Central memory CD8-positive, alpha-beta T cell (primary cell): Measurements from ENCODE around the gene FHIT.

Source experiments
- ATAC-seq: fragments of 150-1000 bp; cut with Tn5 transposase; replicated peaks from 2 replicates; pipeline ENCODE4 v1.10.0; 2022; ENCODE audit warnings: mild to moderate bottlenecking, moderate FRiP score, moderate number of reproducible peaks; ENCODE audit not compliant: poor library complexity, severe bottlenecking; ENCODE audit errors: extremely low read depth
- DNase-seq, 2 donors: peaks; one replicate each; pipeline ENCODE4 v3.0.0; 2021; ENCODE audit warnings: low spot score in 2 of 2
- H3K27ac Mint-ChIP-seq: one replicate; pipeline ENCODE4 v1.8.0; 2022; ENCODE audit warnings: low read depth, mild to moderate bottlenecking, moderate library complexity, mixed read lengths
- H3K27me3 Mint-ChIP-seq: one replicate; pipeline ENCODE4 v1.8.0; 2022; ENCODE audit warnings: mixed read lengths
- H3K36me3 Mint-ChIP-seq: one replicate; pipeline ENCODE4 v1.8.0; 2022; ENCODE audit warnings: mild to moderate bottlenecking, moderate library complexity, mixed read lengths; ENCODE audit not compliant: insufficient read depth
- H3K4me1 Mint-ChIP-seq: one replicate; pipeline ENCODE4 v1.8.0; 2022; ENCODE audit warnings: mixed read lengths
- H3K4me3 Mint-ChIP-seq: one replicate; pipeline ENCODE4 v1.8.0; 2022; ENCODE audit warnings: mild to moderate bottlenecking, moderate library complexity, mixed read lengths
- H3K9me3 Mint-ChIP-seq: one replicate; pipeline ENCODE4 v1.8.0; 2022; ENCODE audit warnings: mixed read lengths

FHIT gene

GRCh38 chr3:60055765-60056164 lies 1195.5 kb downstream of the FHIT start:
- Mint-ChIP-seq H3K27ac (no peak overlapping the region), H3K4me3 (no peak overlapping the region), H3K36me3 (no peaks in the 10 kb centered on the region), H3K27me3 (no peaks in the 10 kb centered on the region), H3K4me1 (no peaks in the 10 kb centered on the region), H3K9me3 (no peaks in the 10 kb centered on the region)
- ATAC-seq (no peak), DNase-seq (no peak)

GRCh38 chr3:60053526-60054265 lies 1197.6 kb downstream of the FHIT start:
- ATAC-seq = no peak
- H3K4me1 Mint-ChIP-seq = peaks cover 4% of the 10 kb centered on the region
- DNase-seq = no peak
- no peaks in the 10 kb centered on the region for H3K9me3 Mint-ChIP-seq
- no peak overlapping the region for H3K4me3 Mint-ChIP-seq
- H3K36me3 Mint-ChIP-seq = peaks cover under 1% of the 10 kb centered on the region
- no peaks in the 10 kb centered on the region for H3K27me3 Mint-ChIP-seq
- no peak overlapping the region for H3K27ac Mint-ChIP-seq

- DNase-seq (no peak), ATAC-seq (peak; percentile 69)
- Mint-ChIP-seq H3K36me3 (peaks cover 2% of the 10 kb centered on the region), H3K27ac (peak overlapping the region; percentile 85), H3K4me3 (peak overlapping the region; percentile 63), H3K9me3 (peaks cover 8% of the 10 kb centered on the region), H3K4me1 (peaks cover 22% of the 10 kb centered on the region), H3K27me3 (no peaks in the 10 kb centered on the region)
These were observed 1202.8 kb downstream of the FHIT start for GRCh38 chr3:60048447-60048848.

DNA sequence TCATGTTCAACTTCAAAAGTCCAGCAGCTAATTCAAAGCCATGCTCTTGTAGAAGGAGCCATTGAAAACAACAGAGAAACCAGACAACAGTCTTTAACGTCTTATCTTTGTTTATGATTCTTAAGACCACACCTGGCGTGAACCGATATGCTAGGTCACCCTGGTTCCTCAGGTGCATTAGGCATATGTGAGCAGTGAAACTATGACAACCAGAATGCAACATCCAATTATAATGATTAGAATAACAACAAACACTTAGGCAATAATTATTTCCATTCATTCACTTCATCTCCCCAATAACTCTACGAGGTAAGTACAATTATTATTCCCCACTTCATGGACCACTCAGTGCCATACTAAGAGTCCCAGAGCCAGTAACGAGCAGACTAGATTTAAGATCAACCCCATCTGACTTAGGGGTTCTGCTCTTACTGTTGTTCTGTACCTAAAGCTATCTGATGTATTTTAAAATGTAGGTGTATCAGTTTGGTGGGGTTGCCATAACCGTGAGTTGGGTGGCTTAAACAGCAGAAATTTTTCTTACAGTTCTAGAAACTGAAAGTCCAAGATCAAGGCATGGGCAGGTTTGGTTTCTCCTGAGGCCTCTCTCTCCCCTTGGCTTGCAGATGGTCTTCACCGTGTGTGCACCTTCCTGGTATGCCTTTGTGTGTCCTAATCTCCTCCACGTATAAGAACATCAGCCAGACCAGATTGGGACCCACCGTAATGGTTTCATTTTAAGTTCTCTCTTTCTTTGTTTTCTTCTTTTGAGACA lies 1203.6 kb downstream of the FHIT start:
- H3K4me3 Mint-ChIP-seq = peak overlapping the region; percentile 63
- H3K36me3 Mint-ChIP-seq = peaks cover 2% of the 10 kb centered on the region
- H3K27me3 Mint-ChIP-seq = no peaks in the 10 kb centered on the region
- H3K27ac Mint-ChIP-seq = peak overlapping the region; percentile 85
- ATAC-seq = no peak
- peaks cover 8% of the 10 kb centered on the region for H3K9me3 Mint-ChIP-seq
- H3K4me1 Mint-ChIP-seq = peaks cover 22% of the 10 kb centered on the region
- DNase-seq = no peak

GRCh38 chr3:60046210-60046609 lies 1205.0 kb downstream of the FHIT start:
- Mint-ChIP-seq H3K4me1 (peaks cover 22% of the 10 kb centered on the region), H3K27ac (peak overlapping the region; percentile 57)
- ATAC-seq = no peak

DNA sequence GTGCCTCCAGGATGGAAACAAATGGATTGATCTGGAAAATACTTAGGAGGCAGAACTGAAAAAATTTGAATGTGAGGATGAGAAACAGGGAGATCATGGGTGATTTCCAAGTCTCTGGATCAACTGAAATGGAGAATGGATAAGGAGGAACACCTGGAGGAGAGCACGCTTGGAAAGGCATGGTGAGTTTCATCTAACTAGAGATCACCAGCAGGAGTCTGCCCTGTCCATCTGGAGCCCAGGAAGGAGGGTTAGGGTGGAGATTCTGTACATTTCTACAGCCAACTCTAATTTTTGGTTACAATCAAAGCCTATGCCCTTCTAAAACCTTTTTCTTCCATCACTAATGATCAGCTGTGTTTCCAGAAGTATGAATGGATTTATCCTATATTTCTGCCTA lies 1205.6 kb downstream of the FHIT start:
- Mint-ChIP-seq H3K27me3 (no peaks in the 10 kb centered on the region), H3K36me3 (peaks cover 2% of the 10 kb centered on the region), H3K4me3 (no peak overlapping the region), H3K9me3 (peaks cover 8% of the 10 kb centered on the region), H3K27ac (peak overlapping the region; percentile 57), H3K4me1 (peaks cover 22% of the 10 kb centered on the region)
- DNase-seq (no peak), ATAC-seq (no peak)

More at GRCh38 chr3:60046210-60046609, 1205.0 kb downstream of the FHIT start:
- H3K27me3 Mint-ChIP-seq = no peaks in the 10 kb centered on the region
- no peak for DNase-seq
- H3K4me3 Mint-ChIP-seq = no peak overlapping the region
- peaks cover 2% of the 10 kb centered on the region for H3K36me3 Mint-ChIP-seq
- H3K9me3 Mint-ChIP-seq = peaks cover 8% of the 10 kb centered on the region

- H3K4me3 Mint-ChIP-seq = no peak overlapping the region
- H3K4me1 Mint-ChIP-seq = peaks cover 8% of the 10 kb centered on the region
- DNase-seq = no peak
- H3K9me3 Mint-ChIP-seq = no peaks in the 10 kb centered on the region
- peaks cover 2% of the 10 kb centered on the region for H3K36me3 Mint-ChIP-seq
- no peak for ATAC-seq
- H3K27ac Mint-ChIP-seq = no peak overlapping the region
- H3K27me3 Mint-ChIP-seq = no peaks in the 10 kb centered on the region
These were observed 1214.4 kb downstream of the FHIT start for GRCh38 chr3:60036803-60037202.

GRCh38 chr3:60033901-60034453 lies 1217.3 kb downstream of the FHIT start:
- Mint-ChIP-seq H3K4me3 (no peak overlapping the region), H3K36me3 (peaks cover 2% of the 10 kb centered on the region), H3K27me3 (no peaks in the 10 kb centered on the region), H3K9me3 (no peaks in the 10 kb centered on the region), H3K4me1 (peaks cover 12% of the 10 kb centered on the region), H3K27ac (no peak overlapping the region)
- ATAC-seq (no peak), DNase-seq (no peak)

- no peak overlapping the region for H3K27ac Mint-ChIP-seq
- ATAC-seq (no peak), DNase-seq (no peak)
- no peaks in the 10 kb centered on the region for H3K27me3 Mint-ChIP-seq
- H3K36me3 Mint-ChIP-seq = peaks cover 2% of the 10 kb centered on the region
- no peaks in the 10 kb centered on the region for H3K9me3 Mint-ChIP-seq
- H3K4me1 Mint-ChIP-seq = peaks cover 14% of the 10 kb centered on the region
- no peak overlapping the region for H3K4me3 Mint-ChIP-seq
These were observed 1220.3 kb downstream of the FHIT start for GRCh38 chr3:60030982-60031381.

DNA sequence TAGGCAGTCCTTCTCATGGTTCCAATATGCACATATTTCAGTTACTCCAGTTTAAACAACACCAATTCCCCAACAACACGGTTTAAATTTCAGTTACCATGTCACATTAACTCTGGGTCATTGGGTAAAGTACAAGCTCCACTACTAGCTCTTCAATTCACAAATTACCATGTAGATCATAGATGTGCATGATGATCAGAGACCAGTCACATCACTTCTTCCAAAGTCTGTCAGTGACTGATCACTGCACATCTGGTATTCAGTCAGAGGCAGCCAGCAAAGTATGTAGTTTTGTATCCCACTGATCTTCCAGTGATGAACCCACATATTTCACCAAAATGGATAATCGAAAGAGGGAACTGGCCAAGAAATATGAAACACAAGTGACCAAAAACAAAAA lies 1223.0 kb downstream of the FHIT start:
- DNase-seq (no peak), ATAC-seq (no peak)
- H3K4me1 Mint-ChIP-seq = peaks cover 24% of the 10 kb centered on the region
- H3K36me3 Mint-ChIP-seq = no peaks in the 10 kb centered on the region
- H3K9me3 Mint-ChIP-seq = no peaks in the 10 kb centered on the region
- H3K27ac Mint-ChIP-seq = no peak overlapping the region
- H3K4me3 Mint-ChIP-seq = no peak overlapping the region
- H3K27me3 Mint-ChIP-seq = no peaks in the 10 kb centered on the region

DNA sequence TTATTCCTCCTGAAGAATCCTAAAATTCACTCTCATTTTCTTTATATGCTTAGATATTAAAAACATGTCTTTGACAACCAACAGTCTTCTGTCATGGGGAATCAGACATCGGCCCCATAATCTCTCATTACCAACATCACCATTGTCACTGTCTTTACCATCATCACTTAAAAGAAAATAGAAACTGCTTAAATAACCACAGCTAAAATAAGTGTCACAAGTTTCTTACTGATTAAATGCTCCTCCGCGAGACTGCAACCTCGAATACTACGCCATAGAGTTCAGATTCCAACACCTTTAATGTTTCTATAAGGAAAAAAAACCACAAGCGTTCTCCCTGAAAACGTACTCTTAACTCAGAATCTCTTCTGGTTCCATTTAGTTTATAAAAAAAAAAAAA lies 1223.9 kb downstream of the FHIT start:
- DNase-seq (no peak), ATAC-seq (no peak)
- Mint-ChIP-seq H3K4me1 (peaks cover 25% of the 10 kb centered on the region), H3K36me3 (no peaks in the 10 kb centered on the region), H3K4me3 (no peak overlapping the region), H3K27me3 (no peaks in the 10 kb centered on the region), H3K9me3 (no peaks in the 10 kb centered on the region), H3K27ac (no peak overlapping the region)

DNA sequence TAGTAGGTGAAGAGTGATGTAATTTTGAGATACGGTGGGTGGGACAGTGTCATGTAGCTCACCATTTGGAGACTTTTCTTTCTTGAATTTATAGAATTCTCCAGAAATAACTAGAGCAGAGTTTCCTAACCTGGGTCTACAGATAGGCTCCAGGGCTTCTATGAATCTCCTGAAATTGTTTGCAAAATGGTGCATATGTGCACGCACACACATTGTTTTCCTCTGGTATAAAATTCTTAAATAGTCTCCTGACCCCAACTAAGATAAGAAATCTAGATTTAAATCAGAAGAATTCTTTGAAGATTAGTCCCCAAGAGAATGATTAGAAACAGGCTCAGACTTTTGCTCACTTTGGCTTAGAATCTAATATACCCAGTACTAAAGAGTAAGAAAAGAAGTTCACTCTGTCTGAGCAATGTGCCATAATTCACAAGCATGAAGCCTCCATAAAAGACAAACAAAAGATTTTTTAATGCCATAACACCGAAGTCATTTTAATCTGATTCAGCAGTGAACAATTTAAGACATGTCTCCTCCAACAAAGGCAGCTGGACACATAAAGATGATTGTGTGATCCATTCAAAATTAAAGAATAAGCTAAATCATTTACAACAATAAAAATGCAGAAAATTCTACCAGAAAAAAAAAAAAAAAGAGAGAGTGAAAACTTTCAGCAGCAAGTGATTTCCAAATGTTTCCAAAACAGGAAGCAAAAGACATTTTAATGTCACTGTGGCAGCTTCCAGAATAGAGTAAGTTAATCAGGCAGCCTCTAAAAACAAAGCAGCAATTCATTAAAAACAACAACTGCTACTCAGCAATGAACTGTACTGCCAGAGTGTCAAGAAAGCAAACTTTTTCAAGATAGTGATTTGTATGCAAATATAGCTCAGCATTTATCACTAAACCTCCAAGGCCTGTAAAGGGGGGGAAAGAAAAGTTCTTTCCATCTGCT lies 1225.9 kb downstream of the FHIT start:
- Mint-ChIP-seq H3K27ac (no peak overlapping the region), H3K36me3 (no peaks in the 10 kb centered on the region), H3K9me3 (no peaks in the 10 kb centered on the region), H3K27me3 (no peaks in the 10 kb centered on the region), H3K4me3 (no peak overlapping the region), H3K4me1 (peaks cover 21% of the 10 kb centered on the region)
- no peak for DNase-seq
- no peak for ATAC-seq
